ENCODE data around the gene SPCS1. TPM values are rescaled to one million over a fixed set of nuclear protein-coding genes. Genes with fewer than 3 reads are reported as not detected.
"Not testable (repeated sequence)": the region's sequence is repeated elsewhere in the genome, so short reads cannot be mapped to it uniquely, and the experiment has no call there.

The SPCS1 gene
- total RNA-seq, 4 donors from 2014 or later: 67.3 to 95.3 (median 88.7) TPM

DNA sequence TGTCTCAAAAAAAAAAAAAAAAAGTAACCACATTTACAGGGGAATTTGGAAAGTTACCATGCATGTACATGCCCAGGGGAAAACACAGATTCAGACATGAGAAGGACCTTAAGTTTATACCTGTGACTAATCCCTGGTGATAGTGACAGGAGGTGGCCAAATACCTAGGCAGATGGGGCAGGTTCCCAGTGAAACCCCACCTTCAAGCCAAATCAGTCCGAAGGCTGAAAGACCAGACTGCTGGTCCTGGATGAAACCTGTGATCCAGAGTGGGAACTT lies 15.8 kb downstream of the SPCS1 start:
- H3K4me3 ChIP-seq: no peak overlapping the region
- peaks cover 5 to 29% (median 10%) of the 10 kb centered on the region in 4 donors for H3K36me3 ChIP-seq
- no peaks in the 10 kb centered on the region for H3K27me3 ChIP-seq
- DNase-seq (ENCODE audit: extremely low spot score): no peak
- no peaks in the 10 kb centered on the region for H3K9me3 ChIP-seq
- no peak for TF ChIP-seq POLR2A (IDR thresholded peaks at IDR 0.05; ENCODE audit: low read depth)
- TF ChIP-seq, protein P1, sequence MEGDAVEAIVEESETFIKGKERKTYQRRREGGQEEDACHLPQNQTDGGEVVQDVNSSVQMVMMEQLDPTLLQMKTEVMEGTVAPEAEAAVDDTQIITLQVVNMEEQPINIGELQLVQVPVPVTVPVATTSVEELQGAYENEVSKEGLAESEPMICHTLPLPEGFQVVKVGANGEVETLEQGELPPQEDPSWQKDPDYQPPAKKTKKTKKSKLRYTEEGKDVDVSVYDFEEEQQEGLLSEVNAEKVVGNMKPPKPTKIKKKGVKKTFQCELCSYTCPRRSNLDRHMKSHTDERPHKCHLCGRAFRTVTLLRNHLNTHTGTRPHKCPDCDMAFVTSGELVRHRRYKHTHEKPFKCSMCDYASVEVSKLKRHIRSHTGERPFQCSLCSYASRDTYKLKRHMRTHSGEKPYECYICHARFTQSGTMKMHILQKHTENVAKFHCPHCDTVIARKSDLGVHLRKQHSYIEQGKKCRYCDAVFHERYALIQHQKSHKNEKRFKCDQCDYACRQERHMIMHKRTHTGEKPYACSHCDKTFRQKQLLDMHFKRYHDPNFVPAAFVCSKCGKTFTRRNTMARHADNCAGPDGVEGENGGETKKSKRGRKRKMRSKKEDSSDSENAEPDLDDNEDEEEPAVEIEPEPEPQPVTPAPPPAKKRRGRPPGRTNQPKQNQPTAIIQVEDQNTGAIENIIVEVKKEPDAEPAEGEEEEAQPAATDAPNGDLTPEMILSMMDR (IDR thresholded peaks at IDR 0.05): no peak
- no peak for TF ChIP-seq POLR2AphosphoS5 (IDR thresholded peaks at IDR 0.05)
- TF ChIP-seq EP300 (IDR thresholded peaks at IDR 0.05): no peak
- WGBS: 80% methylated on average over 1 of the region's 1 CpG
- H3K4me1 ChIP-seq: no peaks in the 10 kb centered on the region
- intact Hi-C loops (cut with DNase I): no loop called here
- no peak overlapping the region for H3K27ac ChIP-seq (replicated peaks in 1 of 4)

DNA sequence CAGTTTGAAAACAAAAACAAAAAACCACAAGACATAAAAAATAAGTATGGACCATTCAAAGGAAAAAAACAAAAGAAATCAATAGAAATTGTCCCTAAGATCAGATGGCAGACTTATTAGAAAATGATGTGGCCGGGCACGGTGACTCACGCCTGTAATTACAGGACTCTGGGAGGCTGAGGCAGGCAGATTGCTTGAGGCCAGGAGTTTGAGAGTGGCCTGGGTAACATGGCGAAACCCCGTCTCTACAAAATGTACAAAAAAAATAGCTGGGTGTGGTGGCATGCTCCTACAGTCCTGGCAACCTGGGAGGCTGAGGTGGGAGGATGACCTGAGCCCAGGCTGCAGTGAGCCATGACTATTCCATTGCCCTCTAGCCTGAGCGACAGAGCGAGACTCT lies 16.6 kb downstream of the SPCS1 start:
- Histone ChIP-seq H3K4me3 (no peak overlapping the region), H3K4me1 (no peaks in the 10 kb centered on the region), H3K36me3 (peaks cover 5 to 29% (median 10%) of the 10 kb centered on the region in 4 donors), H3K27me3 (no peaks in the 10 kb centered on the region), H3K27ac (replicated peaks in 1 of 4) (no peak overlapping the region), H3K9me3 (no peaks in the 10 kb centered on the region)
- no peak for DNase-seq (ENCODE audit: extremely low spot score)
- 95% methylated on average over 7 of the region's 7 CpGs for WGBS
- intact Hi-C loops (cut with DNase I): no loop called here
- TF ChIP-seq POLR2A (IDR thresholded peaks at IDR 0.05; ENCODE audit: low read depth) (no peak), EP300 (IDR thresholded peaks at IDR 0.05) (no peak), POLR2AphosphoS5 (IDR thresholded peaks at IDR 0.05) (no peak)
- TF ChIP-seq, protein P1 (IDR thresholded peaks at IDR 0.05): no peak

DNA sequence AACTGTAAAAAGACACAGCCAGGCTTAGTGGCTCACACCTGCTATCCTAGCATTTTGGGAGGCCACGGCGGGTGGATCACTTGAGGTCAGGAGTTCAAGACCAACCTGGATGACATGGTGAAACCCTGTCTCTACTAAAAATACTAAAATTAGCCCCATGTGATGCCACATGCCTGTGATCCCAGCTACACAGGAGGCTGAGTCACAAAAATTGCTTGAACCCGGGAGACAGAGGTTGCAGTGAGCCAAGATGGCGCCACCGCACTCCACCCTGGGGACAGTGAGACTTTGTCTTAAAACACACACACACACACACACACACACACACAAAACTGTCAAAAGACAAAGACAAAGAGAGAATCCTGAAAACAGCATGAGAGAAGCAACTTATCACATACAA lies 18.0 kb downstream of the SPCS1 start:
- no peak for TF ChIP-seq POLR2A (IDR thresholded peaks at IDR 0.05; ENCODE audit: low read depth)
- TF ChIP-seq, protein P1 (IDR thresholded peaks at IDR 0.05): no peak
- no peak for TF ChIP-seq EP300 (IDR thresholded peaks at IDR 0.05)
- Histone ChIP-seq H3K4me1 (no peaks in the 10 kb centered on the region), H3K27me3 (no peaks in the 10 kb centered on the region), H3K36me3 (peaks cover 4 to 35% (median 13%) of the 10 kb centered on the region in 4 donors), H3K27ac (replicated peaks in 1 of 4) (no peak overlapping the region), H3K9me3 (peaks cover 0 to 7% (median 0%) of the 10 kb centered on the region in 4 donors), H3K4me3 (no peak overlapping the region)
- WGBS: 94% methylated on average over 5 of the region's 5 CpGs
- DNase-seq (ENCODE audit: extremely low spot score): no peak
- intact Hi-C loops (cut with DNase I): no loop called here

DNA sequence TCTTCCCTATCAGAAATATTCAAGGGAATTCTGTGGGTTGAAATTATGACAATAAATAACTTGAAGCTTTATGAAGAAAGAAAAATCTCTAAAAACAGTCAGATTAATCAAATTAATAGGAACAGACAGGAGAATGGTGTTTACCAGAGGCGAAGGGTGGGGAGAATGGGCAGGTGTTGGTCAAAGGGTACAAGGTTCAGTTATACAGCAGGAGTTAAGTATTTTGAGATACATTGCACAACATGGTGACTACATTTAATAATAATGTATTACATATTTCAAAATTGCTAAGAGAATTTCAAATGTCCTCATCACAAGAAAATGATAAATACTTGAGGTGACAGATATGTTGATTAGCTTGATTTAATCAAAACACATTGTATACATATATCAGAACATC lies 18.6 kb downstream of the SPCS1 start:
- no peak for DNase-seq (ENCODE audit: extremely low spot score)
- WGBS: 86% methylated on average over 1 of the region's 1 CpG
- TF ChIP-seq POLR2AphosphoS5 (IDR thresholded peaks at IDR 0.05) (no peak), EP300 (IDR thresholded peaks at IDR 0.05) (no peak), POLR2A (IDR thresholded peaks at IDR 0.05; ENCODE audit: low read depth) (no peak)
- TF ChIP-seq, protein P1 (IDR thresholded peaks at IDR 0.05): no peak
- no peak overlapping the region for H3K4me3 ChIP-seq
- no peak overlapping the region for H3K27ac ChIP-seq (replicated peaks in 1 of 4)
- H3K27me3 ChIP-seq: no peaks in the 10 kb centered on the region
- peaks cover 0 to 8% (median 0%) of the 10 kb centered on the region in 4 donors for H3K9me3 ChIP-seq
- peaks cover 6 to 37% (median 13%) of the 10 kb centered on the region in 4 donors for H3K36me3 ChIP-seq
- no peaks in the 10 kb centered on the region for H3K4me1 ChIP-seq
- intact Hi-C loops (cut with DNase I): no loop called here

DNA sequence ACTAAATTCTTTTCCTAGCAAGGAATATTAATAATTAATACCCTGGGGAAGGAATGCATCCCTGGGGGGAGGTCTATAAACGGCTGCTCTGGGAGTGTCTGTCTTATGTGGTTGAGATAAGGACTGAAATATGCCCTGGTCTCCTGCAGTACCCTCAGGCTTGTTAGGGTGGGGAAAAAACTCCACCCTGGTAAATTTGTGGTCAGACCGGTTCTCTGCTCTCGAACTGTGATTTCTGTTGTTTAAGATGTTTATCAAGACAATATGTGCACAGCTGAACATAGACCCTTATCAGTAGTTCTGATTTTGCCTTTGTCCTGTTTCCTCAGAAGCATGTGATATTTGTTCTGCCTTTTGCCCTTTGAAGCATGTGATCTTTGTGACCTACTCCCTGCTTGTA lies 22.8 kb downstream of the SPCS1 start:
- DNase-seq (ENCODE audit: extremely low spot score); H3K4me3 ChIP-seq; H3K9me3 ChIP-seq; H3K27me3 ChIP-seq; intact Hi-C loops (cut with DNase I); H3K4me1 ChIP-seq; H3K27ac ChIP-seq (replicated peaks in 1 of 4): not testable (repeated sequence)
- WGBS: 98% methylated on average over 3 of the region's 3 CpGs
- peaks cover 20 to 56% (median 41%) of the 10 kb centered on the region in 4 donors for H3K36me3 ChIP-seq

Data from esophagus muscularis mucosa (tissue), 4 donors.